ENCODE results near the gene PTPRH. TPM values are rescaled to one million over a fixed set of nuclear protein-coding genes. Genes with fewer than 3 reads are reported as not detected.

Gene PTPRH
- total and polyA plus RNA-seq, 10 donors = 6.5 to 97.9 (median 48.9) TPM

- Histone ChIP-seq H3K4me1 (peaks cover 0 to 29% (median 14%) of the 10 kb centered on the region in 6 donors), H3K27me3 (replicated peaks in 1 of 7) (peaks cover 0 to 96% (median 29%) of the 10 kb centered on the region in 7 donors), H3K9me3 (no peaks in the 10 kb centered on the region), H3K27ac (no peak overlapping the region), H3K36me3 (no peaks in the 10 kb centered on the region), H3K4me3 (no peak overlapping the region)
- 55 to 66% (median 59%) methylated on average over 9 of the region's 9 CpGs for WGBS, 5 donors
- TF ChIP-seq POLR2A (IDR thresholded peaks at IDR 0.05) = no peak
- no peak for TF ChIP-seq POLR2AphosphoS5 (IDR thresholded peaks at IDR 0.05)
- no peak for TF ChIP-seq CTCF (IDR thresholded peaks at IDR 0.05 in 8 of 11, conservative IDR thresholded peaks at IDR 0.05 in 3 of 11)
- intact Hi-C loops (cut with DNase I; ENCODE audit: low total_unique reads) = no loop called here
- no peak for DNase-seq
Measured at GRCh38 chr19:55137915-55138314, 71.4 kb downstream of the PTPRH start.

GRCh38 chr19:55136399-55137102 is 72.8 kb downstream of the PTPRH start:
- DNase-seq = no peak
- TF ChIP-seq POLR2A (IDR thresholded peaks at IDR 0.05) (no peak), POLR2AphosphoS5 (IDR thresholded peaks at IDR 0.05) (no peak), CTCF (IDR thresholded peaks at IDR 0.05 in 8 of 11, conservative IDR thresholded peaks at IDR 0.05 in 3 of 11) (no peak)
- intact Hi-C loops (cut with DNase I; ENCODE audit: low total_unique reads) = no loop called here
- Histone ChIP-seq H3K9me3 (no peaks in the 10 kb centered on the region), H3K27ac (no peak overlapping the region), H3K4me1 (peaks cover 0 to 29% (median 13%) of the 10 kb centered on the region in 6 donors), H3K27me3 (replicated peaks in 1 of 7) (peaks cover 0 to 96% (median 15%) of the 10 kb centered on the region in 7 donors), H3K36me3 (no peaks in the 10 kb centered on the region), H3K4me3 (no peak overlapping the region)
- 82 to 92% (median 85%) methylated on average over 16 to 17 of the region's 17 CpGs for WGBS, 5 donors

- DNase-seq = no peak
- Histone ChIP-seq H3K4me1 (peaks cover 0 to 22% (median 7%) of the 10 kb centered on the region in 6 donors), H3K4me3 (no peak overlapping the region), H3K9me3 (no peaks in the 10 kb centered on the region), H3K27me3 (replicated peaks in 1 of 7) (peaks cover 0 to 93% (median 11%) of the 10 kb centered on the region in 7 donors), H3K36me3 (no peaks in the 10 kb centered on the region), H3K27ac (no peak overlapping the region)
- no peak for TF ChIP-seq CTCF (IDR thresholded peaks at IDR 0.05 in 8 of 11, conservative IDR thresholded peaks at IDR 0.05 in 3 of 11)
- no peak for TF ChIP-seq POLR2A (IDR thresholded peaks at IDR 0.05)
- no peak for TF ChIP-seq POLR2AphosphoS5 (IDR thresholded peaks at IDR 0.05)
- 0 to 12% (median 7%) methylated on average over 1 to 3 of the region's 3 CpGs for WGBS, 5 donors
- intact Hi-C loops (cut with DNase I; ENCODE audit: low total_unique reads) = no loop called here
Measured at GRCh38 chr19:55134736-55135135, 74.6 kb downstream of the PTPRH start.

GRCh38 chr19:55133639-55134444 is 75.5 kb downstream of the PTPRH start:
- Histone ChIP-seq H3K9me3 (no peaks in the 10 kb centered on the region), H3K4me3 (no peak overlapping the region), H3K27ac (peak overlapping the region in 3 of 8 donors; percentile 53 to 56 (median 54)), H3K27me3 (replicated peaks in 1 of 7) (peaks cover 0 to 93% (median 11%) of the 10 kb centered on the region in 7 donors), H3K4me1 (peaks cover 0 to 22% (median 7%) of the 10 kb centered on the region in 6 donors), H3K36me3 (no peaks in the 10 kb centered on the region)
- intact Hi-C loops (cut with DNase I; ENCODE audit: low total_unique reads) = no loop called here
- TF ChIP-seq CTCF (IDR thresholded peaks at IDR 0.05 in 8 of 11, conservative IDR thresholded peaks at IDR 0.05 in 3 of 11) = no peak
- no peak for TF ChIP-seq POLR2A (IDR thresholded peaks at IDR 0.05)
- TF ChIP-seq POLR2AphosphoS5 (IDR thresholded peaks at IDR 0.05) = no peak
- 66 to 79% (median 70%) methylated on average over 24 to 25 of the region's 25 CpGs for WGBS, 5 donors
- no peak for DNase-seq

Measured in spleen (tissue), 11 donors.